ENCODE measurements around the gene NRXN2. TPM values are rescaled to one million over a fixed set of nuclear protein-coding genes. Genes with fewer than 3 reads are reported as not detected.

NRXN2 gene
- total and polyA plus RNA-seq, 4 donors: 0.17 to 2.8 (median 1.4) TPM

- TF ChIP-seq FOXA1 (IDR thresholded peaks at IDR 0.05) (no peak), YY1 (IDR thresholded peaks at IDR 0.05) (no peak)
Measured at GRCh38 chr11:64741375-64742086, 18.5 kb upstream of the NRXN2 start (continued).

DNA sequence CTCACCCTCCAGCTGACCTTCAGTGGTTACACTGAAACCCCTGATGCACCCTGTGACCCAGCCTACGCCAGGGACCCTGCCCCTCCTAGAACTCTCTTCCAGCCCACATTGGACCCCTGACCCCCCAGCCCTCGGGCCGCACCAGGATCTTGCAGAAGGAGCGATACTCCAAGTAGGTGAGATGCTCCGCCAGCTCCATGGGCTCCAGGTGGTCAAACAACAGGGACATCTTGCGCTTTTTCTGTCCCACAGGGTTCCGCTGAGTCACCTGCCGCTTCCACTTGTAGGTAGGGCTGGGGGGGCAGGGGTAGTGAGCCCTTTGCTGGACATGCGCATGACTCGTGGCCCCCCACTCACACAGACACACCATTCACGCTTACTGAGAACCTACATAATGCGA is 16.9 kb upstream of the NRXN2 start:
- Histone ChIP-seq H3K4me1 (ENCODE audit: control insufficient read depth in 4 of 4, insufficient read depth in 4 of 4, low read length in 3 of 4) (peaks cover 26 to 44% (median 35%) of the 10 kb centered on the region in 4 donors), H3K4me3 (ENCODE audit: low read depth in 1 of 3, low read length in 3 of 3) (no peak overlapping the region), H3K9me3 (ENCODE audit: control insufficient read depth in 4 of 4, low read length in 3 of 4) (no peaks in the 10 kb centered on the region), H3K9ac (ENCODE audit: low read depth in 1 of 2, low read length in 2 of 2) (no peak overlapping the region), H3K27ac (ENCODE audit: low read depth in 1 of 2, low read length in 2 of 2) (no peak overlapping the region), H3K27me3 (ENCODE audit: control insufficient read depth in 4 of 4, insufficient read depth in 4 of 4, low read length in 3 of 4) (no peaks in the 10 kb centered on the region), H3K36me3 (ENCODE audit: control insufficient read depth in 4 of 4, insufficient read depth in 3 of 4, low read depth in 1 of 4, low read length in 3 of 4) (no peaks in the 10 kb centered on the region)
- DNase-seq (ENCODE audit: low spot score): no peak
- no peak for TF ChIP-seq EGR1 (IDR thresholded peaks at IDR 0.05; ENCODE audit: low read depth in 2 of 2)
- no peak for TF ChIP-seq SP1 (IDR thresholded peaks at IDR 0.05)
- TF ChIP-seq, protein P1, sequence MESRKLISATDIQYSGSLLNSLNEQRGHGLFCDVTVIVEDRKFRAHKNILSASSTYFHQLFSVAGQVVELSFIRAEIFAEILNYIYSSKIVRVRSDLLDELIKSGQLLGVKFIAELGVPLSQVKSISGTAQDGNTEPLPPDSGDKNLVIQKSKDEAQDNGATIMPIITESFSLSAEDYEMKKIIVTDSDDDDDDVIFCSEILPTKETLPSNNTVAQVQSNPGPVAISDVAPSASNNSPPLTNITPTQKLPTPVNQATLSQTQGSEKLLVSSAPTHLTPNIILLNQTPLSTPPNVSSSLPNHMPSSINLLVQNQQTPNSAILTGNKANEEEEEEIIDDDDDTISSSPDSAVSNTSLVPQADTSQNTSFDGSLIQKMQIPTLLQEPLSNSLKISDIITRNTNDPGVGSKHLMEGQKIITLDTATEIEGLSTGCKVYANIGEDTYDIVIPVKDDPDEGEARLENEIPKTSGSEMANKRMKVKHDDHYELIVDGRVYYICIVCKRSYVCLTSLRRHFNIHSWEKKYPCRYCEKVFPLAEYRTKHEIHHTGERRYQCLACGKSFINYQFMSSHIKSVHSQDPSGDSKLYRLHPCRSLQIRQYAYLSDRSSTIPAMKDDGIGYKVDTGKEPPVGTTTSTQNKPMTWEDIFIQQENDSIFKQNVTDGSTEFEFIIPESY (IDR thresholded peaks at IDR 0.05): no peak
- no peak for TF ChIP-seq MAX (IDR thresholded peaks at IDR 0.05)
- no peak for TF ChIP-seq GABPA (IDR thresholded peaks at IDR 0.05 in 1 of 2, conservative IDR thresholded peaks at IDR 0.05 in 1 of 2)
- no peak for TF ChIP-seq HNF4A (conservative IDR thresholded peaks at IDR 0.05)
- no peak for TF ChIP-seq CTCF (IDR thresholded peaks at IDR 0.05; ENCODE audit: low read depth, low read length, missing input control)
- no peak for TF ChIP-seq HNF4G (IDR thresholded peaks at IDR 0.05)
- no peak for TF ChIP-seq JUND (IDR thresholded peaks at IDR 0.05)
- WGBS: 92% methylated on average over 12 of the region's 12 CpGs

DNA sequence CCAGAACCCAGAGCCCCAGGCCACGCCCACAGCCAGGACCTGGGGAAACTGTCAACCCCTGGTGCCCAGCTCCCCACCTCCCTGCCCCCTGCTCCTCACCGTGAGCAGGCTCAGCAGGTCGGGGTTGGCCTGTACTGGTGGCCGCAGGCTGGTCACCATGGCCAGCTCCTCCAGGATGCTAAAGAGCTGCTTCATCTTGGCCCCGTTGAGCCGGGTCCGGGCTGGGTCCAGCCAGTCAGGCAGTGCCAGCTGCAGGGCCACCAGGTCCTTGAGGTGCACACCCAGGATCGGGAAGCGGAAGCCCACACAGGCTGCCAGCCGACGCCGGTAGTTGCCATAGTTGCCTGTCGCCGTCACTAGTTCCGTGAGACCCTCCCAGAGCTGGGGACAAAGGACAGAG is 13.7 kb upstream of the NRXN2 start:
- H3K9me3 ChIP-seq (ENCODE audit: control insufficient read depth in 4 of 4, low read length in 3 of 4): no peaks in the 10 kb centered on the region
- peaks cover 0 to 2% (median 0%) of the 10 kb centered on the region in 4 donors for H3K36me3 ChIP-seq (ENCODE audit: control insufficient read depth in 4 of 4, insufficient read depth in 3 of 4, low read depth in 1 of 4, low read length in 3 of 4)
- H3K27ac ChIP-seq (ENCODE audit: low read depth in 1 of 2, low read length in 2 of 2): no peak overlapping the region
- 96% methylated on average over 15 of the region's 15 CpGs for WGBS
- no peaks in the 10 kb centered on the region for H3K27me3 ChIP-seq (ENCODE audit: control insufficient read depth in 4 of 4, insufficient read depth in 4 of 4, low read length in 3 of 4)
- H3K4me1 ChIP-seq (ENCODE audit: control insufficient read depth in 4 of 4, insufficient read depth in 4 of 4, low read length in 3 of 4): peaks cover 11 to 23% (median 14%) of the 10 kb centered on the region in 4 donors
- TF ChIP-seq EGR1 (IDR thresholded peaks at IDR 0.05; ENCODE audit: low read depth in 2 of 2) (no peak), NR2F2 (IDR thresholded peaks at IDR 0.05) (no peak)
- DNase-seq (ENCODE audit: low spot score): no peak
- no peak overlapping the region for H3K9ac ChIP-seq (ENCODE audit: low read depth in 1 of 2, low read length in 2 of 2)
- H3K4me3 ChIP-seq (ENCODE audit: low read depth in 1 of 3, low read length in 3 of 3): no peak overlapping the region

Data from liver (tissue), 9 donors.